ENCODE measurements around the gene JAGN1. TPM values are rescaled to one million over a fixed set of nuclear protein-coding genes. Genes with fewer than 3 reads are reported as not detected.
"Not testable (repeated sequence)": the region's sequence is repeated elsewhere in the genome, so short reads cannot be mapped to it uniquely, and the experiment has no call there.

The JAGN1 gene
- total RNA-seq, 2 donors from 2014 or later: 22.8 to 32.0 TPM

GRCh38 chr3:9861626-9862130 is 28.7 kb upstream of the JAGN1 start:
- Mint-ChIP-seq H3K4me1 (no peaks in the 10 kb centered on the region), H3K27me3 (peaks cover 5% of the 10 kb centered on the region), H3K27ac (peak overlapping the region; percentile 73), H3K4me3 (no peak overlapping the region), H3K36me3 (ENCODE audit: low read depth) (no peaks in the 10 kb centered on the region), H3K9me3 (no peaks in the 10 kb centered on the region)
- no peak for ATAC-seq (replicated peaks)

- H3K36me3 Mint-ChIP-seq (ENCODE audit: low read depth): no peaks in the 10 kb centered on the region
- peaks cover 5% of the 10 kb centered on the region for H3K27me3 Mint-ChIP-seq
- H3K9me3 Mint-ChIP-seq: no peaks in the 10 kb centered on the region
- H3K27ac Mint-ChIP-seq: peak overlapping the region; percentile 73
- no peaks in the 10 kb centered on the region for H3K4me1 Mint-ChIP-seq
- no peak overlapping the region for H3K4me3 Mint-ChIP-seq
- ATAC-seq (replicated peaks): peak; percentile 70
Observed at GRCh38 chr3:9862391-9863057, 27.9 kb upstream of the JAGN1 start.

GRCh38 chr3:9863058-9863772 is 27.2 kb upstream of the JAGN1 start:
- ATAC-seq (replicated peaks): no peak
- Mint-ChIP-seq H3K36me3 (ENCODE audit: low read depth) (no peaks in the 10 kb centered on the region), H3K4me3 (no peak overlapping the region)

GRCh38 chr3:9864200-9864927 is 26.0 kb upstream of the JAGN1 start:
- H3K9me3 Mint-ChIP-seq: no peaks in the 10 kb centered on the region

More at GRCh38 chr3:9863058-9863772, 27.2 kb upstream of the JAGN1 start:
- Mint-ChIP-seq H3K9me3 (no peaks in the 10 kb centered on the region), H3K27me3 (peaks cover 5% of the 10 kb centered on the region), H3K27ac (no peak overlapping the region), H3K4me1 (no peaks in the 10 kb centered on the region)

GRCh38 chr3:9865125-9865637 is 25.2 kb upstream of the JAGN1 start:
- H3K27ac Mint-ChIP-seq; H3K9me3 Mint-ChIP-seq; H3K27me3 Mint-ChIP-seq; ATAC-seq (replicated peaks); H3K4me1 Mint-ChIP-seq; H3K4me3 Mint-ChIP-seq; H3K36me3 Mint-ChIP-seq (ENCODE audit: low read depth): not testable (repeated sequence)

More at GRCh38 chr3:9864200-9864927, 26.0 kb upstream of the JAGN1 start:
- no peak for ATAC-seq (replicated peaks)
- no peak overlapping the region for H3K4me3 Mint-ChIP-seq
- no peaks in the 10 kb centered on the region for H3K4me1 Mint-ChIP-seq
- no peaks in the 10 kb centered on the region for H3K36me3 Mint-ChIP-seq (ENCODE audit: low read depth)
- H3K27me3 Mint-ChIP-seq: peaks cover 5% of the 10 kb centered on the region
- no peak overlapping the region for H3K27ac Mint-ChIP-seq

- H3K36me3 Mint-ChIP-seq (ENCODE audit: low read depth): no peaks in the 10 kb centered on the region
- ATAC-seq (replicated peaks): no peak
- H3K9me3 Mint-ChIP-seq: no peaks in the 10 kb centered on the region
- H3K27me3 Mint-ChIP-seq: peaks cover 5% of the 10 kb centered on the region
- H3K4me3 Mint-ChIP-seq: no peak overlapping the region
- H3K4me1 Mint-ChIP-seq: no peaks in the 10 kb centered on the region
- no peak overlapping the region for H3K27ac Mint-ChIP-seq
Observed at GRCh38 chr3:9866639-9867038, 23.8 kb upstream of the JAGN1 start.

GRCh38 chr3:9867106-9867505 is 23.3 kb upstream of the JAGN1 start:
- ATAC-seq (replicated peaks): no peak
- Mint-ChIP-seq H3K9me3 (no peaks in the 10 kb centered on the region), H3K27me3 (peaks cover 1% of the 10 kb centered on the region), H3K4me3 (no peak overlapping the region), H3K36me3 (ENCODE audit: low read depth) (no peaks in the 10 kb centered on the region), H3K4me1 (no peaks in the 10 kb centered on the region), H3K27ac (no peak overlapping the region)

- Mint-ChIP-seq H3K9me3 (no peaks in the 10 kb centered on the region), H3K27me3 (no peaks in the 10 kb centered on the region), H3K4me3 (no peak overlapping the region), H3K27ac (no peak overlapping the region), H3K4me1 (no peaks in the 10 kb centered on the region), H3K36me3 (ENCODE audit: low read depth) (no peaks in the 10 kb centered on the region)
- ATAC-seq (replicated peaks): no peak
Observed at GRCh38 chr3:9869955-9870354, 20.5 kb upstream of the JAGN1 start.

GRCh38 chr3:9870978-9871377 is 19.4 kb upstream of the JAGN1 start:
- no peak overlapping the region for H3K4me3 Mint-ChIP-seq
- no peaks in the 10 kb centered on the region for H3K27me3 Mint-ChIP-seq
- H3K9me3 Mint-ChIP-seq: no peaks in the 10 kb centered on the region
- H3K27ac Mint-ChIP-seq: no peak overlapping the region
- H3K4me1 Mint-ChIP-seq: no peaks in the 10 kb centered on the region
- no peaks in the 10 kb centered on the region for H3K36me3 Mint-ChIP-seq (ENCODE audit: low read depth)
- no peak for ATAC-seq (replicated peaks)

- H3K4me1 Mint-ChIP-seq; H3K27me3 Mint-ChIP-seq; H3K27ac Mint-ChIP-seq; H3K4me3 Mint-ChIP-seq; H3K36me3 Mint-ChIP-seq (ENCODE audit: low read depth); ATAC-seq (replicated peaks); H3K9me3 Mint-ChIP-seq: not testable (repeated sequence)
Observed at GRCh38 chr3:9872067-9872466, 18.3 kb upstream of the JAGN1 start.

- no peak overlapping the region for H3K27ac Mint-ChIP-seq
- no peak overlapping the region for H3K4me3 Mint-ChIP-seq
- no peak for ATAC-seq (replicated peaks)
- no peaks in the 10 kb centered on the region for H3K9me3 Mint-ChIP-seq
- H3K27me3 Mint-ChIP-seq: no peaks in the 10 kb centered on the region
- H3K4me1 Mint-ChIP-seq: no peaks in the 10 kb centered on the region
- no peaks in the 10 kb centered on the region for H3K36me3 Mint-ChIP-seq (ENCODE audit: low read depth)
Observed at GRCh38 chr3:9875448-9875847, 15.0 kb upstream of the JAGN1 start.

GRCh38 chr3:9876255-9876654 is 14.2 kb upstream of the JAGN1 start:
- not testable (repeated sequence) for H3K4me3 Mint-ChIP-seq; H3K4me1 Mint-ChIP-seq; H3K9me3 Mint-ChIP-seq; H3K27ac Mint-ChIP-seq; H3K27me3 Mint-ChIP-seq; H3K36me3 Mint-ChIP-seq (ENCODE audit: low read depth); ATAC-seq (replicated peaks)

- ATAC-seq (replicated peaks): peak; percentile 32
Observed at GRCh38 chr3:9876991-9877390, 13.4 kb upstream of the JAGN1 start.

GRCh38 chr3:9878700-9879099 is 11.7 kb upstream of the JAGN1 start:
- H3K4me3 Mint-ChIP-seq: no peak overlapping the region
- H3K27me3 Mint-ChIP-seq: no peaks in the 10 kb centered on the region
- H3K4me1 Mint-ChIP-seq: no peaks in the 10 kb centered on the region
- ATAC-seq (replicated peaks): no peak
- no peaks in the 10 kb centered on the region for H3K9me3 Mint-ChIP-seq
- no peaks in the 10 kb centered on the region for H3K36me3 Mint-ChIP-seq (ENCODE audit: low read depth)
- no peak overlapping the region for H3K27ac Mint-ChIP-seq

More at GRCh38 chr3:9876991-9877390, 13.4 kb upstream of the JAGN1 start:
- H3K4me1 Mint-ChIP-seq: no peaks in the 10 kb centered on the region
- H3K27ac Mint-ChIP-seq: no peak overlapping the region
- no peak overlapping the region for H3K4me3 Mint-ChIP-seq
- H3K36me3 Mint-ChIP-seq (ENCODE audit: low read depth): no peaks in the 10 kb centered on the region
- H3K27me3 Mint-ChIP-seq: no peaks in the 10 kb centered on the region
- no peaks in the 10 kb centered on the region for H3K9me3 Mint-ChIP-seq
